GM23248 (cell line): ENCODE results near the gene SMYD3.

Experiments used
- EZH2 ChIP-seq: fragments of 200-600 bp; sonication (generic); IDR thresholded peaks from 2 replicates; pipeline ENCODE4 v1.6.1; 2018; ENCODE audit warnings: antibody characterized with exemption, mild to moderate bottlenecking; ENCODE audit not compliant: insufficient read depth, poor library complexity, severe bottlenecking
- EZH2phosphoT487 ChIP-seq: fragments of 200-600 bp; sonication (generic); IDR thresholded peaks from 2 replicates; pipeline ENCODE4 v1.6.1; 2018; ENCODE audit warnings: antibody characterized with exemption, moderate library complexity, mild to moderate bottlenecking, low read depth; ENCODE audit not compliant: insufficient read depth

- TF ChIP-seq EZH2 = no peak
- TF ChIP-seq EZH2phosphoT487 = no peak
Measured at GRCh38 chr1:246394121-246394520, 113.0 kb downstream of the SMYD3 start.
